K562 (cell line): ENCODE data around the gene LAGE3. TPM values are rescaled to one million over a fixed set of nuclear protein-coding genes. Genes with fewer than 3 reads are reported as not detected.
A peak's percentile ranks its signal among the peaks of the same experiment; 100 is the strongest.

Experiments
- BRF1 ChIP-seq: IDR thresholded peaks from 3 replicates; pipeline ENCODE4 v1.6.1; 2011; ENCODE audit warnings: borderline replicate concordance, mild to moderate bottlenecking; ENCODE audit not compliant: insufficient read length; ENCODE audit errors: extremely low read depth
- E2F3 ChIP-seq: fragments of 250-450 bp; sonication (Bioruptor Pico); IDR thresholded peaks from 2 replicates; pipeline ENCODE4 v1.4.0; 2020; ENCODE audit warnings: mild to moderate bottlenecking
- GTF3C2 ChIP-seq: IDR thresholded peaks from 3 replicates; pipeline ENCODE4 v1.6.1; 2011; ENCODE audit warnings: borderline replicate concordance, mild to moderate bottlenecking, moderate library complexity; ENCODE audit not compliant: insufficient read length; ENCODE audit errors: extremely low read depth
- PATZ1 ChIP-seq: fragments of 250-450 bp; sonication (Bioruptor Pico); IDR thresholded peaks from 2 replicates; pipeline ENCODE4 v1.5.0; 2020; ENCODE audit warnings: mild to moderate bottlenecking, borderline replicate concordance
- PML ChIP-seq: IDR thresholded peaks from 2 replicates; pipeline ENCODE4 v1.6.1; 2012; ENCODE audit warnings: low read length, inconsistent platforms
- RBFOX2 ChIP-seq: fragments of 200-400 bp; formaldehyde crosslinking; IDR thresholded peaks from 2 replicates; pipeline ENCODE4 v1.6.1; 2017; ENCODE audit warnings: low read depth, mild to moderate bottlenecking, low read length, moderate library complexity
- SP2 ChIP-seq: IDR thresholded peaks from 2 replicates; pipeline ENCODE4 v1.6.1; 2011; ENCODE audit warnings: mild to moderate bottlenecking, low read depth, low read length, moderate library complexity; ENCODE audit not compliant: poor library complexity, severe bottlenecking; ENCODE audit errors: extremely low read depth
- TBP ChIP-seq: optimal IDR thresholded peaks from 2 replicates; pipeline ENCODE3; 2011; ENCODE audit warnings: low read depth, low read length, improper control_type of control experiment
- TCF7L2 ChIP-seq: fragments of 150-350 bp; IDR thresholded peaks from 2 replicates; pipeline ENCODE4 v1.6.1; 2016; ENCODE audit warnings: low read depth, mild to moderate bottlenecking, low read length, moderate library complexity
- TCFL5 ChIP-seq: fragments of 250-450 bp; sonication (Bioruptor Pico); conservative IDR thresholded peaks from 2 replicates; pipeline ENCODE4 v1.6.1; 2021; ENCODE audit warnings: mild to moderate bottlenecking, moderate library complexity, matching md5 sums
- ZNF644 ChIP-seq: fragments of 200-800 bp; sonication (Bioruptor generic); IDR thresholded peaks from 2 replicates; pipeline ENCODE4 v1.6.1; 2016; ENCODE audit warnings: low read depth, missing genetic modification characterization, missing compliant biosample characterization
- polyA plus RNA-seq, 8 experiments: library from polyadenylated mRNA; depleted of rRNA in 4 of 8; stranded (reverse) in 5 of 8; unstranded in 3 of 8; fragments of >200 nt; fragmentation: Nextera tagmentation in 2 of 8; fragmentation: Illumina TruSeq in 1 of 8; extraction: Ambion mirVana in 2 of 8; extraction: Trizol in 1 of 8; gene quantifications; 2 replicates each; pipeline versions ENCODE4 v1.2.1 to v1.2.3, GENCODE V29; 2011 to 2014; ENCODE audit warnings: inconsistent platforms in 1 of 8, missing spikeins in 1 of 8
- total RNA-seq, 7 experiments: library from RNA; depleted of rRNA in 6 of 7; stranded (reverse); fragments of >200 nt in 6 of 7; fragmentation: Illumina TruSeq in 2 of 7; extraction: Trizol in 2 of 7; gene quantifications; 2 replicates each; pipeline versions ENCODE4 v1.2.1 to v1.2.3, GENCODE V29; 2011 to 2021; ENCODE audit warnings: low replicate concordance in 1 of 7

Gene LAGE3
- total and polyA plus RNA-seq, 9 of the 15 experiments (the other 6 are each of a cell fraction or from before 2014, with no cell fraction given): 28.2 to 125 (median 35.8) TPM

- TF ChIP-seq GTF3C2 (no peak), ZNF644 (tag) (no peak), RBFOX2 (peak; percentile 79), TCF7L2 (peak; percentile 78), BRF1 (no peak), PML (no peak), E2F3 (CRISPR knock-in tag) (0 out of 2 replicates have a peak, but pooled peaks have one; percentile 25), SP2 (no peak), TCFL5 (CRISPR knock-in tag) (no peak), PATZ1 (CRISPR knock-in tag) (no peak), TBP (peak; percentile 94)
Measured at GRCh38 chrX:154458116-154458953, 20.7 kb downstream of the LAGE3 start, which contains the start of gene PLXNA3 (continued).
